Measurements from ENCODE around the gene SMYD3. TPM values are rescaled to one million over a fixed set of nuclear protein-coding genes. Genes with fewer than 3 reads are reported as not detected.

The SMYD3 gene
- total and polyA plus RNA-seq, 2 donors (not counting 3 experiments of a cell fraction or from before 2014, with no cell fraction given), result 16.0 to 32.1 TPM

DNA sequence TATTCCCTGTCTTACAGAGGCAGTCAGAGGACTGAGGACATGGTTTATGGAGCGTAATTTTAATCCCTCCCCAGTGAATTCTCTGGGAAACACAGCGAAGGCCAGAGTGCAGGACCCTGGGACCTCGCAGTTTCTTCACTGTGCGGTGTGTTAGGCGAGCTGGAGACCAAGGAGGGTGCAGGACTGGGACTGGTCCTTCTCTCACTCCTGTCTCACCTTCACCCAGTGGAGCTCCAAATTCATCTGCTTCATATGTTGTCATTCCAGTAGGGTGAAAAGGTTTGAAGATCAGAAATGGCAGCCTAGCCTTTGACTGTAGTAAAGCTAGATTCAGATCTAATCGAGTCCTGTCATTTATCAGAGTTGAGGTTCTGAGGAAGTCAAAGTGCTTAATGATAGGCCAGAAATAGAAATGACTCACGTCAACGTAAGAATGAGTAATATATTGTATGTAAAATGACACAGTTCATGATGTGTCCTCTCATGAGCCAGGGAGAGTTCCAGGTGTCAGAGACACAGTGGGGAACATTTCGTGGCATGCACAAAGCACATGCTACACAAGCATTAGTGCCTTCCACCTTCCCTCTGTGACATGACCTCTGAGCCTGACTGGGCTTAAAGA lies 647.5 kb downstream of the SMYD3 start:
- Histone ChIP-seq H3K9me1 (replicated peaks; ENCODE audit: control insufficient read depth, extremely low read depth, insufficient read depth, low read length) (no peaks in the 10 kb centered on the region), H2AFZ (ENCODE audit: low read depth, low read length) (no peak overlapping the region), H3K27ac (ENCODE audit: insufficient read depth, low read depth, low read length) (no peak overlapping the region), H3K4me2 (ENCODE audit: insufficient read depth, low read length) (no peak overlapping the region), H4K20me1 (replicated peaks; ENCODE audit: control insufficient read depth, extremely low read depth, insufficient read depth, low read length) (no peaks in the 10 kb centered on the region), H3K9me3 (replicated peaks; ENCODE audit: control insufficient read depth, insufficient read depth, low read length) (no peaks in the 10 kb centered on the region), H3K4me3 (replicated peaks in 1 of 3; ENCODE audit: insufficient read depth in 1 of 3, low read depth in 1 of 3, low read length in 3 of 3) (no peak overlapping the region), H3K36me3 (ENCODE audit: control insufficient read depth in 2 of 2, extremely low read depth in 1 of 2, insufficient read depth in 2 of 2, low read length in 2 of 2) (no peaks in the 10 kb centered on the region), H3K79me2 (ENCODE audit: control insufficient read depth, insufficient read depth, low read length) (no peaks in the 10 kb centered on the region), H3K4me1 (ENCODE audit: control insufficient read depth, extremely low read depth, insufficient read depth, low read length) (peaks cover 6% of the 10 kb centered on the region), H3K27me3 (ENCODE audit: control insufficient read depth in 2 of 2, insufficient read depth in 2 of 2, low read length in 2 of 2) (no peaks in the 10 kb centered on the region), H3K9ac (replicated peaks; ENCODE audit: extremely low read depth, insufficient read depth, low read length) (no peak overlapping the region)
- TF ChIP-seq JUN (IDR thresholded peaks at IDR 0.05; ENCODE audit: borderline replicate concordance, insufficient read depth, insufficient read length, low read depth) (peak; percentile 43), GATA2 (IDR thresholded peaks at IDR 0.05; ENCODE audit: insufficient read depth, insufficient read length, low read depth, low read length) (peak; percentile 63), POLR2AphosphoS5 (IDR thresholded peaks at IDR 0.05; ENCODE audit: insufficient read depth, low read depth, low read length) (no peak), FOS (IDR thresholded peaks at IDR 0.05; ENCODE audit: borderline replicate concordance, insufficient read depth, low read length) (peak; percentile 44), MYC (IDR thresholded peaks at IDR 0.05; ENCODE audit: low read depth, low read length) (no peak)
- TF ChIP-seq, protein P1, sequence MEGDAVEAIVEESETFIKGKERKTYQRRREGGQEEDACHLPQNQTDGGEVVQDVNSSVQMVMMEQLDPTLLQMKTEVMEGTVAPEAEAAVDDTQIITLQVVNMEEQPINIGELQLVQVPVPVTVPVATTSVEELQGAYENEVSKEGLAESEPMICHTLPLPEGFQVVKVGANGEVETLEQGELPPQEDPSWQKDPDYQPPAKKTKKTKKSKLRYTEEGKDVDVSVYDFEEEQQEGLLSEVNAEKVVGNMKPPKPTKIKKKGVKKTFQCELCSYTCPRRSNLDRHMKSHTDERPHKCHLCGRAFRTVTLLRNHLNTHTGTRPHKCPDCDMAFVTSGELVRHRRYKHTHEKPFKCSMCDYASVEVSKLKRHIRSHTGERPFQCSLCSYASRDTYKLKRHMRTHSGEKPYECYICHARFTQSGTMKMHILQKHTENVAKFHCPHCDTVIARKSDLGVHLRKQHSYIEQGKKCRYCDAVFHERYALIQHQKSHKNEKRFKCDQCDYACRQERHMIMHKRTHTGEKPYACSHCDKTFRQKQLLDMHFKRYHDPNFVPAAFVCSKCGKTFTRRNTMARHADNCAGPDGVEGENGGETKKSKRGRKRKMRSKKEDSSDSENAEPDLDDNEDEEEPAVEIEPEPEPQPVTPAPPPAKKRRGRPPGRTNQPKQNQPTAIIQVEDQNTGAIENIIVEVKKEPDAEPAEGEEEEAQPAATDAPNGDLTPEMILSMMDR (IDR thresholded peaks at IDR 0.05; ENCODE audit: extremely low read depth in 1 of 2, insufficient read depth in 1 of 2, low read depth in 1 of 2, low read length in 2 of 2), result no peak
- ChIA-PET POLR2A (no interaction called here), CTCF (interaction anchor here (1.1 to 2.8 kb wide), 3 partner anchors 9 to 706 kb away, joined by 3 to 12 read pairs (median 3); no protein-coding TSS in a partner anchor)
- DNase-seq (ENCODE audit: low read depth, low spot score), result peak; percentile 22
- intact Hi-C loops (cut with micrococcal nuclease), result no loop called here
- FAIRE-seq, result peak; percentile 76
- no TSS peak for BruUV-seq (replicated peaks)
- dilution Hi-C loops (cut with MboI; ENCODE audit: extremely low pct_ligation_motif_present, low sequenced_read_pairs), result no loop called here
